ENCODE results near the gene CCDC186. TPM values are rescaled to one million over a fixed set of nuclear protein-coding genes. Genes with fewer than 3 reads are reported as not detected.
A peak's percentile ranks its signal among the peaks of the same experiment; 100 is the strongest.

Gene CCDC186
- total and polyA plus RNA-seq, 2 of the 13 experiments (the other 11 are each of a cell fraction or from before 2014, with no cell fraction given) = 4.2 to 11.8 TPM

- TF ChIP-seq PBX3 (CRISPR knock-in tag; IDR thresholded peaks at IDR 0.05; ENCODE audit: borderline replicate concordance) (no peak), BRF2 (CRISPR knock-in tag; IDR thresholded peaks at IDR 0.05) (no peak), ZBTB20 (CRISPR knock-in tag; IDR thresholded peaks at IDR 0.05; ENCODE audit: borderline replicate concordance, low read depth) (no peak), MEF2D (CRISPR knock-in tag; IDR thresholded peaks at IDR 0.05) (no peak; the same call in 1 of the 2 replicates), KLF12 (CRISPR knock-in tag; IDR thresholded peaks at IDR 0.05; ENCODE audit: borderline replicate concordance) (peak; percentile 57; the same call in 1 of the 2 replicates), HHEX (CRISPR knock-in tag; IDR thresholded peaks at IDR 0.05) (no peak), ZNF574 (CRISPR knock-in tag; IDR thresholded peaks at IDR 0.05) (no peak; the same call in none of the 2 replicates), SALL2 (CRISPR knock-in tag; IDR thresholded peaks at IDR 0.05) (no peak), POGZ (CRISPR knock-in tag; IDR thresholded peaks at IDR 0.05) (peak; percentile 95), ZNF597 (CRISPR knock-in tag; IDR thresholded peaks at IDR 0.05) (no peak), XRCC5 (optimal IDR thresholded peaks at IDR 0.05; ENCODE audit: low read length) (no peak)
Observed at GRCh38 chr10:114173921-114174694, at the start of gene CCDC186 (continued).

Measured in HepG2 (cell line).